HFFc6 (cell line): Measurements from ENCODE around the gene CSK. TPM values are rescaled to one million over a fixed set of nuclear protein-coding genes. Genes with fewer than 3 reads are reported as not detected.

Experiments used
- DNase-seq: peaks from one replicate; pipeline ENCODE4 v3.0.0-alpha.2; 2018
- H3K27ac Mint-ChIP-seq: 2 replicates; pipeline ENCODE4 v1.8.0; 2020; ENCODE audit warnings: mild to moderate bottlenecking, mixed read lengths
- H3K27me3 Mint-ChIP-seq: 2 replicates; pipeline ENCODE4 v1.8.0; 2021; ENCODE audit warnings: mild to moderate bottlenecking, moderate library complexity, mixed read lengths; ENCODE audit not compliant: insufficient read depth
- H3K36me3 Mint-ChIP-seq: 2 replicates; pipeline ENCODE4 v1.8.0; 2021; ENCODE audit warnings: low read depth, mixed read lengths
- H3K4me1 Mint-ChIP-seq: 2 replicates; pipeline ENCODE4 v1.8.0; 2020; ENCODE audit warnings: low read depth, mixed read lengths
- H3K4me3 Mint-ChIP-seq: 2 replicates; pipeline ENCODE4 v1.8.0; 2020; ENCODE audit warnings: mild to moderate bottlenecking, moderate library complexity, mixed read lengths
- H3K9me3 Mint-ChIP-seq: 2 replicates; pipeline ENCODE4 v1.8.0; 2020; ENCODE audit warnings: mild to moderate bottlenecking, mixed read lengths
- CTCF ChIP-seq: fragments of 200-600 bp; sonication (generic); IDR thresholded peaks from 2 replicates; pipeline ENCODE4 v1.5.0; 2021; ENCODE audit warnings: antibody characterized with exemption, mild to moderate bottlenecking
- total RNA-seq, 6 experiments: library from RNA; stranded (reverse); fragmentation: NEBNext Ultra II Directional; extraction: Animal tissue kit (Norgen Biotek cat#: 25700); gene quantifications; 2 replicates in 1 of 6; 3 replicates in 5 of 6; pipeline ENCODE4 v1.2.3, GENCODE V29; 2021

CSK gene
- total RNA-seq, 6 experiments from 2014 or later: 48.8 to 59.0 (median 53.3) TPM

- Mint-ChIP-seq H3K4me3 (no peak overlapping the region), H3K9me3 (no peaks in the 10 kb centered on the region), H3K4me1 (peaks cover 6% of the 10 kb centered on the region), H3K27ac (no peak overlapping the region), H3K27me3 (peaks cover 7% of the 10 kb centered on the region), H3K36me3 (no peaks in the 10 kb centered on the region)
- DNase-seq: no peak
- no peak for TF ChIP-seq CTCF
Observed at GRCh38 chr15:74767167-74768098, 14.4 kb upstream of the CSK start.

- H3K36me3 Mint-ChIP-seq: no peaks in the 10 kb centered on the region
- DNase-seq: no peak
- H3K4me3 Mint-ChIP-seq: peak overlapping the region; percentile 64
- no peak for TF ChIP-seq CTCF
- peaks cover 6% of the 10 kb centered on the region for H3K4me1 Mint-ChIP-seq
- peaks cover 10% of the 10 kb centered on the region for H3K27me3 Mint-ChIP-seq
- no peak overlapping the region for H3K27ac Mint-ChIP-seq
- no peaks in the 10 kb centered on the region for H3K9me3 Mint-ChIP-seq
Observed at GRCh38 chr15:74768099-74768770, 13.6 kb upstream of the CSK start.

GRCh38 chr15:74768771-74769342 lies 13.0 kb upstream of the CSK start:
- H3K36me3 Mint-ChIP-seq: no peaks in the 10 kb centered on the region
- peak; percentile 94 for TF ChIP-seq CTCF
- H3K4me3 Mint-ChIP-seq: peak overlapping the region; percentile 64
- no peak overlapping the region for H3K27ac Mint-ChIP-seq
- peaks cover 12% of the 10 kb centered on the region for H3K27me3 Mint-ChIP-seq
- peak; percentile 25 for DNase-seq
- peaks cover 6% of the 10 kb centered on the region for H3K4me1 Mint-ChIP-seq
- no peaks in the 10 kb centered on the region for H3K9me3 Mint-ChIP-seq

GRCh38 chr15:74769463-74770025 lies 12.3 kb upstream of the CSK start:
- no peak for DNase-seq
- H3K27ac Mint-ChIP-seq: no peak overlapping the region
- peaks cover 10% of the 10 kb centered on the region for H3K27me3 Mint-ChIP-seq
- no peak overlapping the region for H3K4me3 Mint-ChIP-seq
- H3K4me1 Mint-ChIP-seq: peaks cover 6% of the 10 kb centered on the region
- no peaks in the 10 kb centered on the region for H3K36me3 Mint-ChIP-seq
- no peaks in the 10 kb centered on the region for H3K9me3 Mint-ChIP-seq
- TF ChIP-seq CTCF: no peak

GRCh38 chr15:74770211-74770903 lies 11.5 kb upstream of the CSK start:
- Mint-ChIP-seq H3K9me3 (no peaks in the 10 kb centered on the region), H3K27ac (no peak overlapping the region), H3K36me3 (no peaks in the 10 kb centered on the region), H3K4me1 (peaks cover 6% of the 10 kb centered on the region), H3K4me3 (no peak overlapping the region), H3K27me3 (peaks cover 8% of the 10 kb centered on the region)
- no peak for DNase-seq
- no peak for TF ChIP-seq CTCF
